NCI-H1694 treated with DMSO at 0.1 percent for 48 hours (cell line): Measurements from ENCODE around the gene CANX.

ENCODE experiments used
- DNase-seq: peaks from one replicate; lab custom pipeline; 2025; lab: John Stamatoyannopoulos, UW

The CANX gene

GRCh38 chr5:179753971-179754370 lies 55.2 kb downstream of the CANX start:
- no peak for DNase-seq

- no peak for DNase-seq
These were observed 56.3 kb downstream of the CANX start for GRCh38 chr5:179755022-179755421.

DNA sequence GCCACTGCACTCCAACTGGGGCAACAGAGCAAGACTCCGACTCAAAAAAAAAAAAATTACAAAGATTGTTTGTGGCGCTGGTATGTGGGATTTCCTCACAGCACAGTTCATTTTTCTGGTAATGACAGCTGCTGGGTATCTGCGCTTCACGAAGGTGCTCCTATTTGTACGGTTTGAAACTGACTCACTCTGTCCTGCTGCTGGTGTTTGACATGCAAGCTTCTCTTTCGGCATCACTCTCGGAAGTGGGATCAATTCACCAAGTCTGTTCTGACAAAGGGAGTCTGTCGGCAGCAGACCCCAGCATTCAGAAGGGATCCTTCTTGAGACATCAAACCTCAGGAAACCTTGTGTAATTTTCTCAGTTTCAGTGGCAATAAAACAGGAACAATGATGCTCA lies 60.2 kb downstream of the CANX start:
- no peak for DNase-seq

- DNase-seq = no peak
These were observed 61.1 kb downstream of the CANX start for GRCh38 chr5:179759581-179760551.

- no peak for DNase-seq
These were observed 63.5 kb downstream of the CANX start for GRCh38 chr5:179762079-179762780.

GRCh38 chr5:179762781-179763176 lies 64.0 kb downstream of the CANX start:
- no peak for DNase-seq

- DNase-seq = peak; percentile 39
These were observed 64.6 kb downstream of the CANX start for GRCh38 chr5:179763215-179763945.

DNA sequence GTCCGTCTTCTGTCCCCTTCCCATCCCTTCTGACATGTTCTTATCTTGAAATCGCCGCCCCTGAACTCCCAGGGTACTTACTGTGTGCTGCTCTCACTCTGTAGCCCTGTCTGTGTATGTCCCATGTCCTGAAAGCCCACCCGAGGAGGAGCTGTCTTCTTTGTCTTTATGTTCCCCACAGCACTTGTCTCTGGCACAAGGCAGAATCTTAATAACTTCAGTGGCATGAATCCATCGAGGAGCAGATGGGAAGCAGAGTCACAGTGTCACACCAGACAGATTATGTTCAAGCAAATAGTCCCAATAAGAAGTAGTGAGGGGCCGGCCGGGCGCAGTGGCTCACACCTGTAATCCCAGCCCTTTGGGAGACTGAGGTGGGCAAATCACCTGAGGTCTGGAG lies 65.3 kb downstream of the CANX start:
- no peak for DNase-seq

DNA sequence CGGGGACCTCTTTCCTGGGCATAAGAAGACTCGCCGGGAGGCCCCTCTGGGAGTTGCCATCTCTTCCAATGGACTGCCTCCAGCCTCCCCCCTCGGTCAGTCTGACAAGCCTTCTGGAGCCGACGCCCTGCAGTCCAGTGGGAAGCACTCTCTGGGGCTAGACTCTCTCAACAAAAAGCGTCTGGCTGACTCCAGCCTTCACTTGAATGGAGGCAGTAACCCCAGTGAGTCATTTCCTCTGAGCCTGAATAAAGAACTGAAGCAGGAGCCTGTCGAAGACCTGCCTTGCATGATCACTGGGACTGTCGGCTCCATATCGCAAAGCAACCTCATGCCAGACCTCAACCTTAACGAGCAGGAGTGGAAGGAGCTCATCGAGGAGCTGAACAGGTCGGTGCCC lies 66.6 kb downstream of the CANX start:
- no peak for DNase-seq

DNA sequence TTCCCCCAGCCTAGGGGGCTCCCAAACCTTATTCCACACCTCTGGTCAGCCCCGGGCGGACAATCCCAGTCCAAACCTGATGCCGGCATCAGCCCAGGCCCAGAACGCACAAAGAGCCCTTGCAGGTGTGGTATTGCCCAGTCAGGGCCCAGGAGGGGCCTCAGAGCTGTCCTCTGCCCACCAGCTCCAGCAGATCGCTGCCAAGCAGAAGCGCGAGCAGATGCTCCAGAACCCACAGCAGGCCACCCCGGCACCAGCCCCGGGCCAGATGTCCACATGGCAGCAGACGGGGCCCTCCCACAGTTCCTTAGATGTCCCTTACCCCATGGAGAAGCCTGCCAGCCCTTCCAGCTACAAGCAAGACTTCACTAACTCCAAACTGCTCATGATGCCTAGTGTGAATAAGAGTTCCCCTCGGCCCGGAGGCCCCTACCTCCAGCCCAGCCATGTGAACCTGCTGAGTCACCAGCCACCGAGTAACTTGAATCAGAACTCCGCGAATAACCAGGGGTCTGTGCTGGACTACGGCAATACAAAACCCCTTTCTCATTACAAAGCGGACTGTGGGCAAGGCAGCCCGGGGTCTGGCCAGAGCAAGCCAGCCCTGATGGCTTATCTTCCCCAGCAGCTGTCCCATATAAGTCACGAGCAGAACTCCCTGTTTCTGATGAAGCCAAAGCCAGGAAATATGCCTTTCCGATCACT lies 67.4 kb downstream of the CANX start:
- no peak for DNase-seq

DNA sequence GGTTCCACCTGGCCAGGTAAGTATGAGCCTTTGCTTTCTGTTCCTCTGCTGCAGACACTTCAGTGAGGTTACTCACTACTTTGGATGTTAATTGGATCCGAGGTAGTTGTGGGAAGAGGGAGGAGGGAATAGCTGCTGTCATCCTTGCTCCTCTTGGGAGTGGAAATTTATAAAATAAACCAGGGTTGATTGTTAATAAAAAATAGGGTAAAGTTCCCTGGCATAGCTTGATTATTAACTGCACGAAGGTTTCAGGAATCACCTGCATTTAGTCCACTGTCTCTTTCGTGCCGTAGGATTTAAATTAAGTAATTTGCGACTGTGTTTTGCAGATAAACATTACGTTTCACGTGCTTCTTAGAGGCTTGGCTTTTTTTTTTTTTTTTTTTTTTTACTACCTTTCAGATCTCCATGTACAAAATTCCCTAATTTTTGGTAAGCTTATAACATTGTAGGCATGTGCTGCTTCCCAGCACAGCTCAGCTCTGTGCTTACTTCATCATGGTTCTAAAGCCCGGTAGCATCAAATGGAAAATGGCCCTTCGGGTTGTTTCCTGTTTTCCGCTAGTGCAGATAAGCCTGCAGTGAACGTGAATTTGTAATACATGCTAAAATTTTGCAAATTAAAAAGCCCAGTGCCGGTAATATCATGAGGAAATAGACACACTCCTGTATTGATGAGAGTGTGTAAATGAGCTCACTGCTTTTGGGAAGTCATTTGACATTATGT lies 68.1 kb downstream of the CANX start:
- DNase-seq = no peak

- DNase-seq = no peak
These were observed 68.8 kb downstream of the CANX start for GRCh38 chr5:179767496-179768100.

- DNase-seq = no peak
These were observed 69.7 kb downstream of the CANX start for GRCh38 chr5:179768326-179769085.

- DNase-seq = no peak
These were observed 70.5 kb downstream of the CANX start for GRCh38 chr5:179769271-179769670.

DNA sequence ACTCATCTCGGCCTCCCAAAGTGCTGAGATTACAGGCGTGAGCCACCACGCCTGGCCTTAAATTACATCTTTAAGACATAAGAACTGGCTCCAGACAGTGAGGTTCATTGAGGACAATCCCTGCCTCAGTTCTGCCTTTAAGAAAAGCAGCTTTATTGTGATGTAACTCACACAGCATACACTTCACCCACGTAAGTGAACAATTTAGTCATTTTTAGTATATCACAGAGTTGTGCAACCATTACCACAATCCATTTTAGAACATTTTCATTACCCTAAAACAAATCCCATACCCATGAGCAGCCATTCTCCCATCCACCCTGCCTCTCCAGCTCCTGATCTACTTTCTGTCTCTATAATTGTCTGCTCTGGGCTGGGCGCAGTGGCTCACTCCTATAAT lies 71.0 kb downstream of the CANX start:
- no peak for DNase-seq

GRCh38 chr5:179771311-179771895 lies 72.6 kb downstream of the CANX start:
- no peak for DNase-seq

- DNase-seq = no peak
These were observed 73.6 kb downstream of the CANX start for GRCh38 chr5:179772351-179772750.

DNA sequence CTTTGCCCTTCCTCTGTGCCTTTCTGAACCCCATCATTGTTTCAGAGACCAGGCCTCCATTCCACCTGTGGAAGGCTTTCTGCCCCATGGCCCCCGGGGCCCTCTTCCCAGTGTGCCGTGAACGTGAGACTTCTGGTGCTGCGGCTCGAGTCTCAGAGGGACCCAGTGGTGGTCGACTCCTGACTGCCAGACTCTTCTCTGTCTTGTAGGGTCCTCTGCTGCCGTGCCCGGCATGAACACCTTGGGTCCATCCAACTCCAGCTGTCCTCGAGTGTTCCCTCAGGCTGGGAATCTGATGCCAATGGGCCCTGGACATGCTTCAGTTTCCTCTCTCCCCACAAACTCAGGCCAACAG lies 74.9 kb downstream of the CANX start:
- no peak for DNase-seq

GRCh38 chr5:179774442-179774841 lies 75.7 kb downstream of the CANX start:
- DNase-seq = no peak
